ENCODE data around the gene SDHC.
A peak's percentile ranks its signal among the peaks of the same experiment; 100 is the strongest.
"Not testable (repeated sequence)": the region's sequence is repeated elsewhere in the genome, so short reads cannot be mapped to it uniquely, and the experiment has no call there.

Gene SDHC

GRCh38 chr1:161393151-161393550 is 79.0 kb downstream of the SDHC start:
- TF ChIP-seq CTCF (IDR thresholded peaks at IDR 0.05; ENCODE audit: borderline replicate concordance, insufficient read depth, low read depth, low read length), result no peak
- H3K4me3 ChIP-seq (ENCODE audit: low read depth, low read length), result no peak overlapping the region

GRCh38 chr1:161397038-161397437 is 82.9 kb downstream of the SDHC start:
- H3K4me3 ChIP-seq (ENCODE audit: low read depth, low read length), result not testable (repeated sequence)

- TF ChIP-seq CTCF (IDR thresholded peaks at IDR 0.05; ENCODE audit: borderline replicate concordance, insufficient read depth, low read depth, low read length), result no peak
Observed at GRCh38 chr1:161398900-161399256, 84.7 kb downstream of the SDHC start.

GRCh38 chr1:161399257-161399998 is 85.2 kb downstream of the SDHC start:
- peak; percentile 77 for TF ChIP-seq CTCF (IDR thresholded peaks at IDR 0.05; ENCODE audit: borderline replicate concordance, insufficient read depth, low read depth, low read length)

More at GRCh38 chr1:161398900-161399256, 84.7 kb downstream of the SDHC start:
- peak overlapping the region; percentile 66 for H3K4me3 ChIP-seq (ENCODE audit: low read depth, low read length)

GRCh38 chr1:161402446-161402845 is 88.3 kb downstream of the SDHC start:
- TF ChIP-seq CTCF (IDR thresholded peaks at IDR 0.05; ENCODE audit: borderline replicate concordance, insufficient read depth, low read depth, low read length), result no peak
- no peak overlapping the region for H3K4me3 ChIP-seq (ENCODE audit: low read depth, low read length)

More at GRCh38 chr1:161399257-161399998, 85.2 kb downstream of the SDHC start:
- H3K4me3 ChIP-seq (ENCODE audit: low read depth, low read length), result peak overlapping the region; percentile 66

- H3K4me3 ChIP-seq (ENCODE audit: low read depth, low read length), result no peak overlapping the region
- TF ChIP-seq CTCF (IDR thresholded peaks at IDR 0.05; ENCODE audit: borderline replicate concordance, insufficient read depth, low read depth, low read length), result no peak
Observed at GRCh38 chr1:161404051-161404597, 89.9 kb downstream of the SDHC start.

- not testable (repeated sequence) for H3K4me3 ChIP-seq (ENCODE audit: low read depth, low read length)
Observed at GRCh38 chr1:161406551-161406950, 92.4 kb downstream of the SDHC start.

- H3K4me3 ChIP-seq (ENCODE audit: low read depth, low read length), result no peak overlapping the region
Observed at GRCh38 chr1:161407451-161407985, 93.3 kb downstream of the SDHC start.

More at GRCh38 chr1:161407451-161407985, 93.3 kb downstream of the SDHC start:
- no peak for TF ChIP-seq CTCF (IDR thresholded peaks at IDR 0.05; ENCODE audit: borderline replicate concordance, insufficient read depth, low read depth, low read length)
